B cell (primary cell): Measurements from ENCODE around the gene DLX1. TPM values are rescaled to one million over a fixed set of nuclear protein-coding genes. Genes with fewer than 3 reads are reported as not detected.
A peak's percentile ranks its signal among the peaks of the same experiment; 100 is the strongest.

Source experiments
- ATAC-seq: fragments of 200-7000 bp; cut with Tn5 transposase; one replicate; pipeline ENCODE4 v1.10.0; 2021; ENCODE audit warnings: low read depth, mild to moderate bottlenecking, moderate number of reproducible peaks, moderate library complexity
- CTCF ChIA-PET: fragments of 350-600 bp; sonication (Branson Sonifier 250); formaldehyde crosslinking; loops from one replicate; lab custom pipeline; 2021; ENCODE audit warnings: antibody characterized with exemption, inconsistent platforms; lab: Charles Lee
- POLR2A ChIA-PET: fragments of 350-600 bp; sonication (Branson Sonifier 250); formaldehyde crosslinking; loops from one replicate; lab custom pipeline; 2021; ENCODE audit warnings: antibody characterized with exemption; lab: Charles Lee
- DNase-seq: peaks from one replicate; pipeline ENCODE4 v3.0.0; 2013
- H2AFZ ChIP-seq: 2 replicates; pipeline ENCODE4 v1.6.1; 2012; ENCODE audit warnings: mild to moderate bottlenecking, low read depth, low read length; ENCODE audit not compliant: insufficient read depth, poor library complexity, severe bottlenecking
- H3K27ac ChIP-seq, 2 donors: 1 replicate in 1 of 2; 2 replicates in 1 of 2; pipeline ENCODE4 v1.5.1; 2012 to 2013; ENCODE audit warnings: low read length in 2 of 2, mild to moderate bottlenecking in 2 of 2, moderate library complexity in 1 of 2
- H3K27me3 ChIP-seq, 4 experiments: fragments of 200-600 bp in 1 of 4; sonication (generic) in 1 of 4; replicated peaks in 1 of 4; 1 replicate in 2 of 4; 2 replicates in 2 of 4; pipeline versions ENCODE4 v1.6.1 to v1.7.0; 2013 to 2016; ENCODE audit warnings: low read length in 3 of 4, mild to moderate bottlenecking in 2 of 4, mixed read lengths in 1 of 4, moderate library complexity in 1 of 4; ENCODE audit not compliant: insufficient read depth in 4 of 4, control insufficient read depth in 3 of 4; ENCODE audit errors: control extremely low read depth in 1 of 4
- H3K36me3 ChIP-seq, 2 experiments: replicated peaks in 1 of 2; 1 replicate in 1 of 2; 2 replicates in 1 of 2; pipeline versions ENCODE4 v1.6.1 to v1.7.1; 2013; ENCODE audit warnings: low read length in 1 of 2; ENCODE audit not compliant: insufficient read depth in 2 of 2, control insufficient read depth in 1 of 2; ENCODE audit errors: control extremely low read depth in 1 of 2, extremely low read depth in 1 of 2
- H3K4me1 ChIP-seq, 2 donors: fragments of 200-600 bp in 1 of 2; sonication (generic) in 1 of 2; 1 replicate in 1 of 2; 2 replicates in 1 of 2; pipeline versions ENCODE4 v1.5.1 to v1.6.1; 2013 to 2017; ENCODE audit warnings: low read length in 2 of 2; ENCODE audit not compliant: control insufficient read depth in 2 of 2, insufficient read depth in 2 of 2
- H3K4me2 ChIP-seq: replicated peaks from 2 replicates; pipeline ENCODE3; 2012; ENCODE audit warnings: mild to moderate bottlenecking, low read depth, low read length; ENCODE audit not compliant: poor library complexity, severe bottlenecking
- H3K4me3 ChIP-seq, 5 experiments: fragments of 200-600 bp in 1 of 5; sonication (generic) in 1 of 5; 1 replicate in 3 of 5; 2 replicates in 2 of 5; pipeline versions ENCODE4 v1.5.1 to v1.7.0; 2011 to 2016; ENCODE audit warnings: low read length in 4 of 5, mild to moderate bottlenecking in 4 of 5, low read depth in 2 of 5, control low read depth in 1 of 5, moderate library complexity in 1 of 5; ENCODE audit not compliant: insufficient read depth in 1 of 5; ENCODE audit errors: control extremely low read depth in 1 of 5, extremely low read depth in 1 of 5
- H3K79me2 ChIP-seq: fragments of 200-600 bp; sonication (generic); one replicate; pipeline ENCODE4 v1.6.0; 2016; ENCODE audit warnings: low read length; ENCODE audit not compliant: control insufficient read depth, insufficient read depth
- H3K9ac ChIP-seq: fragments of 200-600 bp; sonication (generic); 2 replicates; pipeline ENCODE4 v1.6.1; 2017; ENCODE audit warnings: mild to moderate bottlenecking, low read length, moderate library complexity
- H3K9me3 ChIP-seq, 3 donors: one replicate each; pipeline versions ENCODE4 v1.6.1 to v1.7.1; 2013; ENCODE audit warnings: low read length in 2 of 3; ENCODE audit not compliant: control insufficient read depth in 2 of 3, insufficient read depth in 1 of 3; ENCODE audit errors: control extremely low read depth in 1 of 3
- H4K20me1 ChIP-seq: 2 replicates; pipeline ENCODE4 v1.6.0; 2012; ENCODE audit warnings: mild to moderate bottlenecking, low read length; ENCODE audit not compliant: insufficient read depth, control insufficient read depth, poor library complexity, severe bottlenecking
- H3K27ac Mint-ChIP-seq: one replicate; pipeline ENCODE4 v1.8.0; 2021; ENCODE audit warnings: mixed read lengths
- H3K27me3 Mint-ChIP-seq: one replicate; pipeline ENCODE4 v1.8.0; 2021; ENCODE audit warnings: mixed read lengths
- H3K4me1 Mint-ChIP-seq: one replicate; pipeline ENCODE4 v1.8.0; 2021; ENCODE audit warnings: mixed read lengths
- H3K4me3 Mint-ChIP-seq: one replicate; pipeline ENCODE4 v1.8.0; 2021; ENCODE audit warnings: mixed read lengths
- H3K9me3 Mint-ChIP-seq: one replicate; pipeline ENCODE4 v1.8.0; 2022; ENCODE audit warnings: mixed read lengths; ENCODE audit not compliant: insufficient read depth
- CTCF ChIP-seq: fragments of 200-600 bp; IDR thresholded peaks from one replicate; pipeline ENCODE4 v1.8.0; 2022; ENCODE audit warnings: antibody characterized with exemption, mild to moderate bottlenecking
- EZH2 ChIP-seq: IDR thresholded peaks from 2 replicates; pipeline ENCODE4 v1.6.1; 2012; ENCODE audit warnings: borderline replicate concordance, low read depth, mild to moderate bottlenecking, moderate library complexity, low read length; ENCODE audit not compliant: insufficient read depth, poor library complexity, severe bottlenecking
- WGBS: methylation state at CpG from one replicate; pipeline ENCODE4 v1.1.5; 2013; ENCODE audit warnings: missing lambda C conversion rate; ENCODE audit not compliant: insufficient coverage; 5-methylcytosine and 5-hydroxymethylcytosine counted together
- intact Hi-C: fragments of 100-400 bp; cut with micrococcal nuclease; formaldehyde crosslinking; loops from one replicate; pipeline ENCODE4 v1.10.0; 2022
- polyA plus RNA-seq: library from polyadenylated mRNA; depleted of rRNA; stranded (reverse); fragments of >200 nt; gene quantifications from 2 replicates; pipeline ENCODE4 v1.2.3, GENCODE V29; 2012
- total RNA-seq, 2 donors: library from RNA; stranded (reverse); fragments of 120-200 nt in 1 of 2; gene quantifications; 1 replicate in 1 of 2; 2 replicates in 1 of 2; pipeline versions ENCODE4 v1.2.3 to v1.2.4, GENCODE V29; 2013 to 2022

The DLX1 gene
- total and polyA plus RNA-seq, 2 donors (not counting 1 experiment from before 2014, with no cell fraction given), result not detected

- Histone ChIP-seq H3K4me1 (peaks cover 51 to 71% of the 10 kb centered on the region in 2 donors), H3K9ac (peak overlapping the region; percentile 7), H3K4me3 (no peak overlapping the region), H3K36me3 (no peaks in the 10 kb centered on the region), H3K4me2 (peak overlapping the region; percentile 79), H2AFZ (no peak overlapping the region), H3K27me3 (peaks cover 0 to 97% (median 87%) of the 10 kb centered on the region in 4 experiments), H3K79me2 (no peaks in the 10 kb centered on the region), H3K9me3 (peaks cover 2 to 91% (median 41%) of the 10 kb centered on the region in 3 donors), H4K20me1 (peaks cover 2% of the 10 kb centered on the region), H3K27ac (no peak overlapping the region)
- TF ChIP-seq EZH2 (peak; percentile 54), CTCF (no peak)
- H3K27ac Mint-ChIP-seq, result peak overlapping the region; percentile 71
- H3K9me3 Mint-ChIP-seq, result no peaks in the 10 kb centered on the region
- intact Hi-C loops, result no loop called here
- ChIA-PET POLR2A (interaction anchor here (0.6 to 0.8 kb wide), 2 partner anchors 16 to 192 kb away, joined by 3 read pairs; partner anchors contain the start of genes DLX2 and SLC25A12), CTCF (interaction anchor here (10.1 kb wide), 1 partner anchor 18 kb away, joined by 58 read pairs; the partner anchor contains the start of gene DLX2)
- ATAC-seq (no peak), DNase-seq (peak; percentile 65)
- H3K4me1 Mint-ChIP-seq, result peaks cover 41% of the 10 kb centered on the region
- H3K27me3 Mint-ChIP-seq, result peaks cover 68% of the 10 kb centered on the region
- peak overlapping the region; percentile 60 for H3K4me3 Mint-ChIP-seq
- 5% methylated on average over 47 of the region's 54 CpGs for WGBS
Observed at GRCh38 chr2:172086241-172087206, 1.2 kb downstream of the DLX1 start.
